ENCODE measurements around the gene SMTN. TPM values are rescaled to one million over a fixed set of nuclear protein-coding genes. Genes with fewer than 3 reads are reported as not detected.

The SMTN gene
- total and polyA plus RNA-seq, 10 of the 15 experiments (the other 5 are each of a cell fraction or from before 2014, with no cell fraction given): 0.92 to 21.9 (median 4.8) TPM

DNA sequence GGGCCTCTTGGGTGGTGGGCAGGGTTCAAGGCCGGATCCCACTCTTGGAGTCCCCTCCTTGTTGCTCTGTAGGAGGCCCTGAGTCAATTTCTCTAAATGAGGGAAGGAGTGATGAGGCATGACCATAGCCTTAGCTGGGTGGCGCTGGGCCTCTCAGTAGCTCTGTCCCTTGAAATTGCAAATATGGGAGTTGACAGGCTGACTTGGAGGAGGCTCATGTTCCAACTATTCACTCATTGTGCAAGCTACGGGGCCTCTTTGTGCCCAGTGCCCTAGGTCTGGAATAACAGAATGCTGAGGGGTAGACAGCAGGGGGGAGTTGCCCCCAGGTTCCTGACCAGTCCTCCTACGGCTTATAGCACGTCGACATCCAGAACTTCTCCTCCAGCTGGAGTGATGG lies 18.3 kb downstream of the SMTN start (continued):
- TF ChIP-seq SMAD5 (IDR thresholded peaks at IDR 0.05; ENCODE audit: low read depth): no peak
- TF ChIP-seq NR2F1 (conservative IDR thresholded peaks at IDR 0.05): no peak
- TF ChIP-seq ETV6 (conservative IDR thresholded peaks at IDR 0.05 in 1 of 2, IDR thresholded peaks at IDR 0.05 in 1 of 2; ENCODE audit: borderline replicate concordance in 1 of 2, low read depth in 1 of 2): no peak
- TF ChIP-seq FOS (IDR thresholded peaks at IDR 0.05; ENCODE audit: borderline replicate concordance, extremely low read depth, insufficient read length): no peak
- no peak for TF ChIP-seq RCOR1 (conservative IDR thresholded peaks at IDR 0.05; ENCODE audit: low read depth, low read length)
- TF ChIP-seq, protein P1, sequence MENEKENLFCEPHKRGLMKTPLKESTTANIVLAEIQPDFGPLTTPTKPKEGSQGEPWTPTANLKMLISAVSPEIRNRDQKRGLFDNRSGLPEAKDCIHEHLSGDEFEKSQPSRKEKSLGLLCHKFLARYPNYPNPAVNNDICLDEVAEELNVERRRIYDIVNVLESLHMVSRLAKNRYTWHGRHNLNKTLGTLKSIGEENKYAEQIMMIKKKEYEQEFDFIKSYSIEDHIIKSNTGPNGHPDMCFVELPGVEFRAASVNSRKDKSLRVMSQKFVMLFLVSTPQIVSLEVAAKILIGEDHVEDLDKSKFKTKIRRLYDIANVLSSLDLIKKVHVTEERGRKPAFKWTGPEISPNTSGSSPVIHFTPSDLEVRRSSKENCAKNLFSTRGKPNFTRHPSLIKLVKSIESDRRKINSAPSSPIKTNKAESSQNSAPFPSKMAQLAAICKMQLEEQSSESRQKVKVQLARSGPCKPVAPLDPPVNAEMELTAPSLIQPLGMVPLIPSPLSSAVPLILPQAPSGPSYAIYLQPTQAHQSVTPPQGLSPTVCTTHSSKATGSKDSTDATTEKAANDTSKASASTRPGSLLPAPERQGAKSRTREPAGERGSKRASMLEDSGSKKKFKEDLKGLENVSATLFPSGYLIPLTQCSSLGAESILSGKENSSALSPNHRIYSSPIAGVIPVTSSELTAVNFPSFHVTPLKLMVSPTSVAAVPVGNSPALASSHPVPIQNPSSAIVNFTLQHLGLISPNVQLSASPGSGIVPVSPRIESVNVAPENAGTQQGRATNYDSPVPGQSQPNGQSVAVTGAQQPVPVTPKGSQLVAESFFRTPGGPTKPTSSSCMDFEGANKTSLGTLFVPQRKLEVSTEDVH (IDR thresholded peaks at IDR 0.05; ENCODE audit: low read depth, partially characterized antibody): no peak
- no peak for TF ChIP-seq KLF5 (IDR thresholded peaks at IDR 0.05; ENCODE audit: partially characterized antibody)
- no peak for TF ChIP-seq JUNB (IDR thresholded peaks at IDR 0.05)
- TF ChIP-seq YBX1 (IDR thresholded peaks at IDR 0.05): no peak

DNA sequence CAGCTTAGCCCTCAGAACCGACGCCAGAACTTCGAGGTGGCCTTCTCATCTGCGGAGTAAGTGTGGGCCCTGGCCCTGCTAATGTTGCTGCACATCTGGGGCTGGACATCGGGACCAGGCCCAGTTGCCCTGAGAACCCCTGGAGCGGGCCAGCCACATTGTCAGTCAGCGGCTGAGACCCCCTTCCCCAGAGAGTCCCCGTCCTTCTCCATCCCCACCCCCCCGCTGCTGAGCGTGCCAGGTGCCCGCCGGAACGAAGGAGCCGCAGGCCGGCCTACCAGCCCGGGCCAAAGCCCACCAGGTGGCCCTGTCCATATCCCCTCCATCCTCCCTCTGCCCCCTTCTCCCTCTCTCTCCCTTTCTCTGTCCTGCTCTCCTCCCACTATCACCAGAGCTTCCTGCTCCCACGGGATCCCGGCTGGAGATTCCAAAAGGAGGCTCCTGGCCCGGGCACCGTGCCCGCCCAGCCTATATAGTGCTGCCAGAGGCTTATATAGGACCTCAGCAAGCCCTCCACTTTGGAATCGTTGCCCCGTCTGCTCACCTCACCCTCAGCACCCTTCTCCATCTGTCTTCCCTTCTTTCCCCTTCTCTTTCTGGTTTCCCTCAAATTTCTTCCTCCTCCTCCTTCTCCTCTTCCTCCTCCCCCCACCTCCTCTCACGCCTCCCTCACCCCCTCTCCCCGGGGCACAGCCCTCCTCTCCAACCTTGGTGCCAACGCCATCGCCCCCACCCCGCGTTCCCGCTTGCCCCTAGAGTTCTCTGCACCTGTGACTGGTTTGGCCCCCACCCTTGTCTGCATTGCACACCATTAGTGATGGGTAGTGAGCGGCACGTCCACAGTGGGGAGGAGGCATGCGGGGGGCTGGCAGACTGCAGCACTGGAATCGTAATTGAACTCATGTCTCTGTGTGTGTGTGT lies 19.0 kb downstream of the SMTN start:
- H3K27me3 ChIP-seq (replicated peaks in 1 of 2; ENCODE audit: control insufficient read depth in 2 of 2, insufficient read depth in 2 of 2, low read length in 1 of 2): no peaks in the 10 kb centered on the region
- BruUV-seq (replicated peaks): no TSS peak
- no peaks in the 10 kb centered on the region; a peak in 1 of 4 replicates for H3K36me3 ChIP-seq (ENCODE audit: control insufficient read depth in 2 of 2, insufficient read depth in 2 of 2, low read length in 1 of 2)
- H4K20me1 ChIP-seq (ENCODE audit: control insufficient read depth, insufficient read depth): no peaks in the 10 kb centered on the region
- TF ChIP-seq SUPT20H (IDR thresholded peaks at IDR 0.05; ENCODE audit: borderline replicate concordance, control insufficient read depth, low read depth, low read length): no peak
- TF ChIP-seq ZBED1 (IDR thresholded peaks at IDR 0.05; ENCODE audit: borderline replicate concordance): no peak
- TF ChIP-seq MYB (IDR thresholded peaks at IDR 0.05; ENCODE audit: borderline replicate concordance, low read depth, low read length): no peak
- ATAC-seq (no peak), DNase-seq (ENCODE audit: low read depth, low spot score) (no peak), FAIRE-seq (no peak)
- in situ Hi-C loops (cut with MboI): no loop called here
- WGBS (ENCODE audit: insufficient coverage, insufficient replicate concordance, low lambda C conversion rate, missing lambda C conversion rate): 85% methylated on average over 23 of the region's 34 CpGs
- no peak overlapping the region for H3K27ac ChIP-seq (ENCODE audit: control insufficient read depth, insufficient read depth)
- H3K4me1 ChIP-seq (ENCODE audit: control insufficient read depth, insufficient read depth, low read length): no peaks in the 10 kb centered on the region
- H3K79me2 ChIP-seq (ENCODE audit: control insufficient read depth, insufficient read depth, low read length): no peaks in the 10 kb centered on the region
- ChIA-PET RAD21 (ENCODE audit: unreplicated experiment) (no interaction called here), SMC1A (ENCODE audit: uncharacterized antibody, unreplicated experiment) (no interaction called here), POLR2A (no interaction called here), CTCF (no interaction called here)
- no peak overlapping the region for H3K4me2 ChIP-seq (ENCODE audit: control insufficient read depth, insufficient read depth)
- no peak overlapping the region for H3K9ac ChIP-seq (ENCODE audit: control insufficient read depth, insufficient read depth, low read length)
- no peak overlapping the region for H3K4me3 ChIP-seq
- no peak overlapping the region for H2AFZ ChIP-seq (ENCODE audit: control insufficient read depth, low read depth, low read length)
- H3K9me3 ChIP-seq (replicated peaks; ENCODE audit: control insufficient read depth, insufficient read depth, low read length): no peaks in the 10 kb centered on the region
- intact Hi-C loops (cut with micrococcal nuclease; ENCODE audit: unreplicated experiment): no loop called here
